ENCODE results near the gene MYH8.

Gene MYH8

DNA sequence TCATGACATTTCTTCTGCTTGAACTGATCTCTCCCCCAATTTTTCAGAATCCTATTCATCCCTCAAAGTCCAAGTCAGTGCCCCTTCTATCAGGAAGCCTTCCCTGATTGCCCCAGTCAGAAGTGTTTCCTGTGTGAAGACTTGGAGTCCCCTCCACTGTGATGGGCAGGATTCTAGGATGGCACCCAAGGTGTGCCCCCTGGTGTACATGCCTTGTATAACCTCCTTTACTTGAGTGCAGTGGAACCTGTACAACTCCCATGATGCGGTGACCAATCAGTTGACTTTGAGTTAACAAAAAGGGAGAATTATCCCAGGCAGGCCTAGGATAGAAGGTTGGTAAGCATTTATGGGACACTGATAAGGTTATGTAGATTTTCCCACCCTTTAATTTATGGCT is 72.3 kb downstream of the MYH8 start:
- Histone ChIP-seq H3K4me3 (replicated peaks; ENCODE audit: insufficient read depth, low read length) (no peak overlapping the region), H3K27me3 (ENCODE audit: insufficient read depth, poor library complexity, severe bottlenecking) (no peaks in the 10 kb centered on the region)
- DNase-seq (ENCODE audit: low read depth in 1 of 2, low spot score in 1 of 2) = no peak

GRCh38 chr17:10344816-10345215 is 76.9 kb downstream of the MYH8 start:
- DNase-seq (ENCODE audit: low read depth in 1 of 2, low spot score in 1 of 2) = no peak
- Histone ChIP-seq H3K4me3 (replicated peaks; ENCODE audit: insufficient read depth, low read length) (no peak overlapping the region), H3K27me3 (ENCODE audit: insufficient read depth, poor library complexity, severe bottlenecking) (no peaks in the 10 kb centered on the region), H3K27ac (replicated peaks) (no peak overlapping the region)
- TF ChIP-seq SPI1 (IDR thresholded peaks at IDR 0.05; ENCODE audit: borderline replicate concordance, low read depth) = no peak
- no peak for TF ChIP-seq GABPA (IDR thresholded peaks at IDR 0.05; ENCODE audit: low read depth)
- TF ChIP-seq CTCF (IDR thresholded peaks at IDR 0.05; ENCODE audit: insufficient read depth, low read length) = no peak
- no peak for TF ChIP-seq REST (IDR thresholded peaks at IDR 0.05; ENCODE audit: insufficient replicate concordance, low read depth)
- TF ChIP-seq POLR2AphosphoS5 (IDR thresholded peaks at IDR 0.05; ENCODE audit: low read depth) = no peak

More for the DNA sequence above, 72.3 kb downstream of the MYH8 start:
- H3K27ac ChIP-seq (replicated peaks) = no peak overlapping the region
- TF ChIP-seq REST (IDR thresholded peaks at IDR 0.05; ENCODE audit: insufficient replicate concordance, low read depth) = no peak
- TF ChIP-seq CTCF (IDR thresholded peaks at IDR 0.05; ENCODE audit: insufficient read depth, low read length) = no peak
- no peak for TF ChIP-seq GABPA (IDR thresholded peaks at IDR 0.05; ENCODE audit: low read depth)
- TF ChIP-seq SPI1 (IDR thresholded peaks at IDR 0.05; ENCODE audit: borderline replicate concordance, low read depth) = no peak
- no peak for TF ChIP-seq POLR2AphosphoS5 (IDR thresholded peaks at IDR 0.05; ENCODE audit: low read depth)

Data from HL-60 (cell line).